Measurements from ENCODE around the gene RNF121. TPM values are rescaled to one million over a fixed set of nuclear protein-coding genes. Genes with fewer than 3 reads are reported as not detected.
A peak's percentile ranks its signal among the peaks of the same experiment; 100 is the strongest.

The RNF121 gene
- total RNA-seq, 6 donors from 2014 or later, result 16.0 to 112 (median 28.3) TPM

- peaks cover 0 to 18% (median 10%) of the 10 kb centered on the region in 4 donors for H3K4me1 ChIP-seq
- H3K27me3 ChIP-seq, result no peaks in the 10 kb centered on the region
- H3K4me3 ChIP-seq, result no peak overlapping the region
- ATAC-seq (ENCODE audit: low FRiP score in 2 of 2) (no peak), DNase-seq (no peak)
- TF ChIP-seq POLR2A (IDR thresholded peaks at IDR 0.05), result no peak
- TF ChIP-seq EP300 (IDR thresholded peaks at IDR 0.05), result no peak
- no peak for TF ChIP-seq CTCF (IDR thresholded peaks at IDR 0.05)
- no peak for TF ChIP-seq POLR2AphosphoS5 (IDR thresholded peaks at IDR 0.05)
- H3K27ac ChIP-seq, result peak overlapping the region in 1 of 4 donors; percentile 31
- peaks cover 78 to 100% (median 98%) of the 10 kb centered on the region in 4 donors for H3K36me3 ChIP-seq
- 90 to 98% methylated on average over 3 to 6 of the region's 6 CpGs for WGBS, 2 donors
- H3K9me3 ChIP-seq, result no peaks in the 10 kb centered on the region
These were observed 80.3 kb downstream of the RNF121 start for GRCh38 chr11:72009156-72009555.

- no peak for DNase-seq
- H3K4me3 ChIP-seq, result no peak overlapping the region
- WGBS, 2 donors, result 87 to 94% methylated on average over 7 to 10 of the region's 10 CpGs
- TF ChIP-seq EP300 (IDR thresholded peaks at IDR 0.05) (no peak), POLR2AphosphoS5 (IDR thresholded peaks at IDR 0.05) (no peak), POLR2A (IDR thresholded peaks at IDR 0.05) (no peak), CTCF (IDR thresholded peaks at IDR 0.05) (no peak)
- H3K9me3 ChIP-seq, result no peaks in the 10 kb centered on the region
- H3K27ac ChIP-seq, result no peak overlapping the region
- peaks cover 78 to 100% (median 98%) of the 10 kb centered on the region in 4 donors for H3K36me3 ChIP-seq
- ATAC-seq (ENCODE audit: low FRiP score in 2 of 2), result no peak
- H3K27me3 ChIP-seq, result no peaks in the 10 kb centered on the region
- peaks cover 6 to 18% (median 10%) of the 10 kb centered on the region in 4 donors for H3K4me1 ChIP-seq
These were observed 81.8 kb downstream of the RNF121 start for GRCh38 chr11:72010529-72011233.

GRCh38 chr11:72012091-72012630, 83.3 kb downstream of the RNF121 start:
- DNase-seq (no peak), ATAC-seq (ENCODE audit: low FRiP score in 2 of 2) (no peak)
- Histone ChIP-seq H3K27me3 (no peaks in the 10 kb centered on the region), H3K36me3 (peaks cover 76 to 100% (median 98%) of the 10 kb centered on the region in 4 donors), H3K4me3 (no peak overlapping the region), H3K4me1 (peaks cover 6 to 18% (median 10%) of the 10 kb centered on the region in 4 donors), H3K27ac (peak overlapping the region in 3 of 4 donors; percentile 8 to 45 (median 42)), H3K9me3 (no peaks in the 10 kb centered on the region)
- WGBS, 2 donors, result 82 to 86% methylated on average over 1 to 5 of the region's 5 CpGs
- TF ChIP-seq POLR2AphosphoS5 (IDR thresholded peaks at IDR 0.05) (no peak), POLR2A (IDR thresholded peaks at IDR 0.05) (no peak), CTCF (IDR thresholded peaks at IDR 0.05) (no peak), EP300 (IDR thresholded peaks at IDR 0.05) (no peak)

- WGBS, 2 donors, result 69 to 73% methylated on average over 26 to 33 of the region's 33 CpGs
- H3K36me3 ChIP-seq, result peaks cover 76 to 100% (median 98%) of the 10 kb centered on the region in 4 donors
- peaks cover 6 to 18% (median 10%) of the 10 kb centered on the region in 4 donors for H3K4me1 ChIP-seq
These were observed 84.3 kb downstream of the RNF121 start for GRCh38 chr11:72012897-72013721.

More at GRCh38 chr11:72012897-72013721, 84.3 kb downstream of the RNF121 start:
- no peaks in the 10 kb centered on the region for H3K9me3 ChIP-seq
- ATAC-seq (ENCODE audit: low FRiP score in 2 of 2) (peak; percentile 82 to 91), DNase-seq (peak; percentile 76 to 84)
- no peaks in the 10 kb centered on the region for H3K27me3 ChIP-seq
- H3K27ac ChIP-seq, result peak overlapping the region; percentile 8 to 67 (median 44)
- no peak for TF ChIP-seq POLR2AphosphoS5 (IDR thresholded peaks at IDR 0.05)
- TF ChIP-seq CTCF (IDR thresholded peaks at IDR 0.05), result peak in 1 of 6 experiments; percentile 18
- no peak overlapping the region for H3K4me3 ChIP-seq

Data from upper lobe of left lung (tissue), 6 donors.